Bronchial epithelial cell (primary cell): ENCODE data around the gene COIL. TPM values are rescaled to one million over a fixed set of nuclear protein-coding genes. Genes with fewer than 3 reads are reported as not detected.

ENCODE experiments used
- DNase-seq: peaks from one replicate; pipeline ENCODE4 v3.0.0-alpha.2; 2010; ENCODE audit warnings: low read depth
- FAIRE-seq: peaks from 2 replicates; lab custom pipeline; 2011; peaks lifted over from hg19 to GRCh38; lab: Jason Lieb, UNC
- H3K27me3 ChIP-seq: 2 replicates; pipeline ENCODE4 v1.5.1; 2011; ENCODE audit warnings: low read length; ENCODE audit not compliant: control insufficient read depth, insufficient read depth
- H3K36me3 ChIP-seq: 2 replicates; pipeline ENCODE4 v1.5.1; 2011; ENCODE audit warnings: low read length; ENCODE audit not compliant: control insufficient read depth, insufficient read depth
- H3K4me3 ChIP-seq: 2 replicates; pipeline ENCODE4 v1.5.1; 2011; ENCODE audit warnings: mild to moderate bottlenecking, low read depth, low read length, control low read depth
- total RNA-seq: library from RNA; depleted of rRNA; stranded (reverse); fragments of >200 nt; gene quantifications from 2 replicates; pipeline ENCODE4 v1.2.1, GENCODE V29; 2014
- TF ChIP-seq, protein P1 (sequence below): IDR thresholded peaks from 2 replicates; pipeline ENCODE4 v1.5.1; 2011; ENCODE audit warnings: mild to moderate bottlenecking, moderate library complexity, low read length, control low read depth, inconsistent platforms; ENCODE audit not compliant: insufficient read depth, severe bottlenecking

Gene COIL
- total RNA-seq, 1 donor from 2014 or later = 15.3 TPM

DNA sequence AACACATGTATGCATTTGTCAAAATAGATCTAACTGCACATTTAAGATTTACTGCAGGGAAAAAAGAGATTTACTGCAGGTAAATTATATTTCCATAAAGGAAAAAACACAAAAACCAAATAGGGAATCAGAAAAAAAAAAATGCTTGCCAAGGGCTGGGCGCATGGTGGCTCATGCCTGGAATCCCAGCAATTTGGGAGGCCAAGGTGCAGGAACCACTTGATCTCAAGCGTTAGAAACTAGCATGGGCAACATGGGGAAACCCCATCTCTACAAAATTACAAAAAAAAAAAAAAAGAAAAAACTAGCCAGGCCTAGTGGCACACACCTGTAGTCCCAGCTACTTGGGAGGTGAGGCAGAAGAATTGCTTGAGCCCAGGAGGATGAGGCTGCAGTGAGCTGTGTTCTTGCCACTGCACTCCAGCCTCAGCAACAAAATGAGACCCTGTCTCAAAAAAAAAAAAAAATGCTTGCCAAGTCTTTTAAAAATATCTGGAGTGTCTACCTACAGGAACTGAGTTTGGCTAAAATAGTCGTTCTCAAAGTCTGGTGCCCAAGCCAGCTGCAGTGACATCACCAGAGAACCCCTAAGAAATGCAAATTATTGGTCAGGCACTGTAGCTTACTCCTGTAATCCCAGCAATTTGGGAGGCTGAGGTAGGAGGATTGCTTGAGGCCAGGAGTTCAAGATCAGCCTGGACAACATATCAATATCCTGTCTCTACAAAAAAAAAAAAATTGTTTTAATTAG is 64.5 kb downstream of the COIL start:
- FAIRE-seq = no peak

DNA sequence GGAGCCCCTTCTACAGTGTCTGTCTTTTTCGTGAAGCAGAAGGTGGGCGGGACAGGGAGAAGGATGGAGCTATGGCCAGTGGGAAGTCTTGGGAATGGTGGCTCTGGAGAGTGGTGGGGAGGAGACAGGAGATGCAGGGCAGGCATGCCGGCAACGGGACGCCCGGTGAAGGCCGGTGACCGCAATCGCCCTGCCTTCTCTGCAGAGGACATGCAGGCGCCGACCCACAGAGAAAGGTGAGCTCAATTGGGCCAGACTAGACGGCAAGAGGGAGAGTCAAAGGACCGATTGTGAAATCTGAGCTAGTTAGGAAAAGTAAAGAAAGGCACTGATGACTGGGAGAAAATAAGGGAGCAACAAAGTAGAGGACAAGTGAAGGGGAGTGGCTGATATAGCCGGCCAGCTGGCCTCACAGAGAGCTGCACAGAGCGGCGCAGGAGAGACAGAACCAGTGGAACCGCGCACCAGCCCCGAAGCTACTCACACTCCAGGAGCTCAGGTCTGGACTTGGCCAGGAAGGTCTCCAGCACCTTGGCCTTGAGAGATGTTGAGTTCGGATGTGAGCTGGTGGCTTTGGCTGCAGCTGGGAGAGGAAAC is 65.9 kb downstream of the COIL start:
- FAIRE-seq = no peak
- Histone ChIP-seq H3K36me3 (peaks cover 44% of the 10 kb centered on the region), H3K27me3 (no peaks in the 10 kb centered on the region), H3K4me3 (no peak overlapping the region)
- TF ChIP-seq, protein P1, sequence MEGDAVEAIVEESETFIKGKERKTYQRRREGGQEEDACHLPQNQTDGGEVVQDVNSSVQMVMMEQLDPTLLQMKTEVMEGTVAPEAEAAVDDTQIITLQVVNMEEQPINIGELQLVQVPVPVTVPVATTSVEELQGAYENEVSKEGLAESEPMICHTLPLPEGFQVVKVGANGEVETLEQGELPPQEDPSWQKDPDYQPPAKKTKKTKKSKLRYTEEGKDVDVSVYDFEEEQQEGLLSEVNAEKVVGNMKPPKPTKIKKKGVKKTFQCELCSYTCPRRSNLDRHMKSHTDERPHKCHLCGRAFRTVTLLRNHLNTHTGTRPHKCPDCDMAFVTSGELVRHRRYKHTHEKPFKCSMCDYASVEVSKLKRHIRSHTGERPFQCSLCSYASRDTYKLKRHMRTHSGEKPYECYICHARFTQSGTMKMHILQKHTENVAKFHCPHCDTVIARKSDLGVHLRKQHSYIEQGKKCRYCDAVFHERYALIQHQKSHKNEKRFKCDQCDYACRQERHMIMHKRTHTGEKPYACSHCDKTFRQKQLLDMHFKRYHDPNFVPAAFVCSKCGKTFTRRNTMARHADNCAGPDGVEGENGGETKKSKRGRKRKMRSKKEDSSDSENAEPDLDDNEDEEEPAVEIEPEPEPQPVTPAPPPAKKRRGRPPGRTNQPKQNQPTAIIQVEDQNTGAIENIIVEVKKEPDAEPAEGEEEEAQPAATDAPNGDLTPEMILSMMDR = no peak
- no peak for DNase-seq

More for the DNA sequence above, 64.5 kb downstream of the COIL start:
- no peaks in the 10 kb centered on the region for H3K27me3 ChIP-seq
- H3K36me3 ChIP-seq = peaks cover 50% of the 10 kb centered on the region
- TF ChIP-seq, protein P1 = no peak
- H3K4me3 ChIP-seq = no peak overlapping the region
- DNase-seq = no peak

DNA sequence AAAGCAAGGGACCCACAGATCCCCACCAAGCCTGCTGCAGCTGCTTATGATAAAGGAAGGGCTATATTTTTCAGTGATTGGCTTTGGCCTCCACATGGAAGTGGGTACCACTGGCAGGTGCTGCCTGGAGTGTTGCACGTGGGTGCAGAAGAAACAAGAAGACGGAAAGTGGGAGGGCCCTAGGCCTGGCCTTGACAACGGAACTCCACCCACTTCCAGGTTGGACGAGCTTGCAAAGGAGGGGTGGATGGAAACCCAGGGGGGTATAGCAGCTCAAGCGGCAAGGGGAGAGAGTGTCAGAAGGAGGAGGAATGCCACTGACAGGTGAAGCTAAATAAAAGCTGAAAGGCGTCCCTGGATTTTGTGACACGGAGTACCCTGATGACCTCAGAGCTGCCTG is 67.3 kb downstream of the COIL start:
- H3K27me3 ChIP-seq = no peaks in the 10 kb centered on the region
- H3K36me3 ChIP-seq = peaks cover 40% of the 10 kb centered on the region
- DNase-seq = no peak
- FAIRE-seq = no peak
- no peak overlapping the region for H3K4me3 ChIP-seq
- TF ChIP-seq, protein P1 = no peak

DNA sequence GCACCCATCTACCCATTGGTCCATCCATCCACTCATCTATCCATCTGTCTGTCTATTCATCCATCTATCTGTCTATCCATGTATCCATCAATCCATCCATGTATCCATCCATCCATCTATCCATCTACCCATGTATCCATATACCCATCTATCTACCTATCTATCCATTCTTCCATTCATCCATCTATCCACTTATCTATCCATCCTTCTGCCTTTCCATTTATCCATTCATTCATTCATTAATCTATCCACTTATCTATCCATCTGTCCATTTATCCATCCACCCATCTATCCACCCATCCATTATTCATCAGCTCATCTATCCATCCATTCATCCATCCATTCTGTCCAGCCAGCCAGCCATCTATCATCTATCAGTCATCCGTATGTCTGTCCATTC is 68.5 kb downstream of the COIL start:
- Histone ChIP-seq H3K27me3 (no peaks in the 10 kb centered on the region), H3K4me3 (no peak overlapping the region), H3K36me3 (peaks cover 35% of the 10 kb centered on the region)
- no peak for FAIRE-seq
- TF ChIP-seq, protein P1 = no peak
- DNase-seq = no peak

DNA sequence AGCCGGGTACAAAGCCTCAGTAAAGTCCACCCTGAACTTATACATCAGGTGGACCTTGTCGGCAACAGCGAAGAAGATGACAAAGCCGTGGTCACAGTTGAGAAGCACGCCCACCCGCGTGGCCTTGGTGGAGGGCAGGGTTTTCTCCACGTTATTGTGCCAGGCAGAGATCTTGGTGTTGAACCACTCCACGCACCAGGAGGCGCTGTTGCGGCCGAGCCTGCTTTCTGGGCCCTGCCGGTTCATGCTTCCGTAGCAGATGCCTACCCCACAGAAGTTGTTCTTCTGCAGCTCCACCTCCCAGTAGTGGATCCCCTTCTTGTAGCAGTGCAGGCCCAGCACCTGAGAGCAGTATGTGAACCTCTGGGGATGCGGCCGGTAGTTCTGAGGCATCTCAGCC is 69.1 kb downstream of the COIL start:
- Histone ChIP-seq H3K27me3 (no peaks in the 10 kb centered on the region), H3K4me3 (no peak overlapping the region), H3K36me3 (peaks cover 35% of the 10 kb centered on the region)
- FAIRE-seq = no peak
- no peak for DNase-seq
- TF ChIP-seq, protein P1 = peak; percentile 18
